GM10266 (cell line): ENCODE measurements around the gene CSNK1G1.
"Not testable (repeated sequence)": the region's sequence is repeated elsewhere in the genome, so short reads cannot be mapped to it uniquely, and the experiment has no call there.

Source experiments
- DNase-seq: peaks from one replicate; pipeline ENCODE4 v3.0.0; 2012; ENCODE audit errors: extremely low spot score
- CTCF ChIP-seq: IDR thresholded peaks from 2 replicates; pipeline ENCODE4 v1.5.1; 2012; ENCODE audit warnings: mild to moderate bottlenecking, low read depth; ENCODE audit not compliant: control insufficient read depth, insufficient read depth; ENCODE audit errors: missing control alignments

The CSNK1G1 gene

GRCh38 chr15:64225804-64226203 lies 130.2 kb downstream of the CSNK1G1 start:
- DNase-seq, result no peak
- no peak for TF ChIP-seq CTCF

- no peak for TF ChIP-seq CTCF
- no peak for DNase-seq
These were observed 131.5 kb downstream of the CSNK1G1 start for GRCh38 chr15:64224511-64224910.

- no peak for DNase-seq
- no peak for TF ChIP-seq CTCF
These were observed 132.1 kb downstream of the CSNK1G1 start for GRCh38 chr15:64223882-64224281.

GRCh38 chr15:64222573-64223366 lies 133.2 kb downstream of the CSNK1G1 start:
- TF ChIP-seq CTCF, result no peak
- no peak for DNase-seq

GRCh38 chr15:64221911-64222310 lies 134.1 kb downstream of the CSNK1G1 start:
- not testable (repeated sequence) for DNase-seq

GRCh38 chr15:64217429-64217750 lies 138.6 kb downstream of the CSNK1G1 start:
- DNase-seq, result not testable (repeated sequence)

- no peak for DNase-seq
- TF ChIP-seq CTCF, result no peak
These were observed 139.1 kb downstream of the CSNK1G1 start for GRCh38 chr15:64216730-64217428.

GRCh38 chr15:64216196-64216595 lies 139.8 kb downstream of the CSNK1G1 start:
- DNase-seq, result no peak
- TF ChIP-seq CTCF, result no peak
